ENCODE results near the gene RAB8A. TPM values are rescaled to one million over a fixed set of nuclear protein-coding genes. Genes with fewer than 3 reads are reported as not detected.

RAB8A gene
- total RNA-seq, 2 donors from 2014 or later, result 14.2 to 29.9 TPM

- no peaks in the 10 kb centered on the region for H3K9me3 ChIP-seq
- no peak for DNase-seq (ENCODE audit: low spot score)
- no peaks in the 10 kb centered on the region for H3K27me3 ChIP-seq
- no peaks in the 10 kb centered on the region for H3K4me1 ChIP-seq
- TF ChIP-seq, protein P1, sequence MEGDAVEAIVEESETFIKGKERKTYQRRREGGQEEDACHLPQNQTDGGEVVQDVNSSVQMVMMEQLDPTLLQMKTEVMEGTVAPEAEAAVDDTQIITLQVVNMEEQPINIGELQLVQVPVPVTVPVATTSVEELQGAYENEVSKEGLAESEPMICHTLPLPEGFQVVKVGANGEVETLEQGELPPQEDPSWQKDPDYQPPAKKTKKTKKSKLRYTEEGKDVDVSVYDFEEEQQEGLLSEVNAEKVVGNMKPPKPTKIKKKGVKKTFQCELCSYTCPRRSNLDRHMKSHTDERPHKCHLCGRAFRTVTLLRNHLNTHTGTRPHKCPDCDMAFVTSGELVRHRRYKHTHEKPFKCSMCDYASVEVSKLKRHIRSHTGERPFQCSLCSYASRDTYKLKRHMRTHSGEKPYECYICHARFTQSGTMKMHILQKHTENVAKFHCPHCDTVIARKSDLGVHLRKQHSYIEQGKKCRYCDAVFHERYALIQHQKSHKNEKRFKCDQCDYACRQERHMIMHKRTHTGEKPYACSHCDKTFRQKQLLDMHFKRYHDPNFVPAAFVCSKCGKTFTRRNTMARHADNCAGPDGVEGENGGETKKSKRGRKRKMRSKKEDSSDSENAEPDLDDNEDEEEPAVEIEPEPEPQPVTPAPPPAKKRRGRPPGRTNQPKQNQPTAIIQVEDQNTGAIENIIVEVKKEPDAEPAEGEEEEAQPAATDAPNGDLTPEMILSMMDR (IDR thresholded peaks at IDR 0.05), result no peak
- no peaks in the 10 kb centered on the region for H3K36me3 ChIP-seq
- H3K27ac ChIP-seq, result no peak overlapping the region
- no peak overlapping the region for H3K4me3 ChIP-seq
These were observed 52.7 kb downstream of the RAB8A start for GRCh38 chr19:16164222-16164890.

DNA sequence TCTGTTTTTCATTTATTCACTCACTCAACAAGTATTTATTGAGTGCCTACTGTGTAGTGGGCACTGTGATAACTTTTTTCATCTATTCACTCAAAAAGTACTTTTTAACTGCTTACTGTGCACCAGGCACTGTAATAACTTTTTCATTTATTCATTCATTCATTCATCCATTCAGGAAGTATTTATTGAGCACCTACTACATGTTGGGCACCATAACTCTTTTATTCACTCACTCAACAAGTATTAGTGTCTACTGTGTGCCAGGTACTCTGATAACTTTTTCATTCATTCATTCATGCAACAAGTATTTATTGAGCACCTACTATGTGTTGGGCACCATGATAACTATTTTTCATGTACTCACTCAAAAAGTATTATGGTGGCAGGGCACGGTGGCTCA lies 54.7 kb downstream of the RAB8A start:
- DNase-seq (ENCODE audit: low spot score), result no peak
- Histone ChIP-seq H3K27me3 (no peaks in the 10 kb centered on the region), H3K36me3 (no peaks in the 10 kb centered on the region), H3K9me3 (no peaks in the 10 kb centered on the region), H3K27ac (no peak overlapping the region), H3K4me1 (no peaks in the 10 kb centered on the region), H3K4me3 (no peak overlapping the region)
- TF ChIP-seq, protein P1 (IDR thresholded peaks at IDR 0.05), result no peak

- Histone ChIP-seq H3K4me3 (no peak overlapping the region), H3K4me1 (no peaks in the 10 kb centered on the region), H3K27ac (no peak overlapping the region), H3K9me3 (no peaks in the 10 kb centered on the region), H3K36me3 (no peaks in the 10 kb centered on the region), H3K27me3 (no peaks in the 10 kb centered on the region)
- no peak for DNase-seq (ENCODE audit: low spot score)
- TF ChIP-seq, protein P1 (IDR thresholded peaks at IDR 0.05), result no peak
These were observed 55.4 kb downstream of the RAB8A start for GRCh38 chr19:16167055-16167454.

GRCh38 chr19:16168465-16169081 lies 56.9 kb downstream of the RAB8A start:
- TF ChIP-seq, protein P1 (IDR thresholded peaks at IDR 0.05), result no peak
- no peaks in the 10 kb centered on the region for H3K9me3 ChIP-seq
- H3K27me3 ChIP-seq, result no peaks in the 10 kb centered on the region
- H3K4me3 ChIP-seq, result no peak overlapping the region
- H3K27ac ChIP-seq, result no peak overlapping the region
- H3K4me1 ChIP-seq, result no peaks in the 10 kb centered on the region
- DNase-seq (ENCODE audit: low spot score), result no peak
- H3K36me3 ChIP-seq, result no peaks in the 10 kb centered on the region

GRCh38 chr19:16170134-16170533 lies 58.4 kb downstream of the RAB8A start:
- DNase-seq (ENCODE audit: low spot score), result no peak
- no peak overlapping the region for H3K27ac ChIP-seq
- H3K4me1 ChIP-seq, result no peaks in the 10 kb centered on the region
- H3K9me3 ChIP-seq, result peaks cover 0 to 3% of the 10 kb centered on the region in 2 donors
- TF ChIP-seq, protein P1 (IDR thresholded peaks at IDR 0.05), result no peak
- H3K4me3 ChIP-seq, result no peak overlapping the region
- H3K27me3 ChIP-seq, result no peaks in the 10 kb centered on the region
- H3K36me3 ChIP-seq, result no peaks in the 10 kb centered on the region

Data from right atrium auricular region (tissue), 2 donors.